K562 (cell line): ENCODE measurements around the gene APCDD1.

Experiments
- IRF2 ChIP-seq: sonication (generic); formaldehyde crosslinking; IDR thresholded peaks from 2 replicates; pipeline ENCODE4 v1.8.1; 2022; ENCODE audit warnings: mild to moderate bottlenecking, missing genetic modification reagents
- POLR2A ChIP-seq: fragments of 450-650 bp; conservative IDR thresholded peaks from 2 replicates; pipeline ENCODE4 v1.6.1; 2016

DNA sequence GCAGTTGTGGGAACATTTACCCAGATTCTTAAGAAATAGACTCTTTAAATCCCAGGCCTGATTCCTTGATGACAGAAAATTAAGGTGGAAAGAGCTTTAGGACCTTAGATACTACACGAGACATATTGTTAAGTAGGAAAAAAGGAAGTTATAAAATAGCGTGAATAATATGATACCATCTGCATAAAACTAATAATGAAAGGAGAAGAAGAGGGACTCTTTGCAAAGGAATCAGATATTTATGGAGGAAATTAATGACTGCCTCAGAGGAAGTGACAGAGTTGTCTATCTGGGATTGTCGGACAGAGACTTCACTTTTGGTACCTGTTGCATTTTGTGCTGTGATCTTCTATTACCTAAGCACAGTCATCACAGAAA lies 20.8 kb downstream of the APCDD1 start:
- no peak for TF ChIP-seq POLR2A
- no peak for TF ChIP-seq IRF2 (CRISPR knock-in tag)
